SH-SY5Y (cell line): ENCODE data around the gene CFAP126.

Source experiments
- GATA2 ChIP-seq: IDR thresholded peaks from 2 replicates; pipeline ENCODE4 v1.6.1; 2011; ENCODE audit warnings: mild to moderate bottlenecking, low read depth, low read length
- GATA3 ChIP-seq: IDR thresholded peaks from 2 replicates; pipeline ENCODE4 v1.6.1; 2011; ENCODE audit warnings: low read depth, mild to moderate bottlenecking, low read length, moderate library complexity

Gene CFAP126

DNA sequence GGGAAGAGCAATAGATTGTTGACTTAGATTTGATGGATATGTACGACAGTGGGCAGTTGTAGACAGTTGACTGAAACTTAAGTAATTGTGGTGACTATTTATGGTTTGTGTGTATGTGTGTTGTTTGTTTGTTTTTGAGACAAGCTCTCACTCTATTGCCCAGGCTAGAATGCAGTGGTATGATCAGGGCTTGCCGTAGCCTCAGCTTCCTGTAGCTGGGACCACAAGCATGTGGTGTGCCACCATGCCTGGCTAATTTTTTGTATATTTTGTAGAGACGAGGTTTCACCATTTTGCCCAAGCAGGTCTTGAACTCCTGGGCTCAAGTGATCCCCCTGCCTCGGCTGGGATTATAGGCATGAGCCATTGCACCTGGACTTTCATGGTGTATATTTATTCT is 43.7 kb downstream of the CFAP126 start:
- TF ChIP-seq GATA2 (no peak), GATA3 (no peak)
